Measurements from ENCODE around the gene CTPS2.

Gene CTPS2

GRCh38 chrX:16559206-16559619, 153.3 kb downstream of the CTPS2 start:
- no peak for DNase-seq (ENCODE audit: low read depth in 2 of 2)

- no peak for DNase-seq (ENCODE audit: low read depth in 2 of 2)
These were observed 154.0 kb downstream of the CTPS2 start for GRCh38 chrX:16558489-16558888.

- no peak for DNase-seq (ENCODE audit: low read depth in 2 of 2)
These were observed 159.9 kb downstream of the CTPS2 start for GRCh38 chrX:16552546-16552945.

- DNase-seq (ENCODE audit: low read depth in 2 of 2), result no peak
These were observed 164.8 kb downstream of the CTPS2 start for GRCh38 chrX:16547644-16548043.

- DNase-seq (ENCODE audit: low read depth in 2 of 2), result no peak
These were observed 167.5 kb downstream of the CTPS2 start for GRCh38 chrX:16544969-16545368.

Measured in stimulated activated CD8-positive, alpha-beta memory T cell treated with anti-CD3 and anti-CD28 coated beads, Interleukin-7, amount 100 ng/mL, for 1 hour (primary cell).